Epithelial cell of esophagus (primary cell): ENCODE data around the gene TBC1D3B.
"Not testable (repeated sequence)": the region's sequence is repeated elsewhere in the genome, so short reads cannot be mapped to it uniquely, and the experiment has no call there.

Experiments used
- DNase-seq: peaks from one replicate; pipeline ENCODE4 v3.0.0; 2010; ENCODE audit warnings: low read depth
- H3K4me3 ChIP-seq: 2 replicates; pipeline ENCODE4 v1.5.1; 2011; ENCODE audit warnings: mild to moderate bottlenecking, low read length, control low read depth
- TF ChIP-seq, protein P1 (sequence below): IDR thresholded peaks from 2 replicates; pipeline ENCODE4 v1.5.1; 2011; ENCODE audit warnings: low read depth, mild to moderate bottlenecking, low read length, control low read depth, inconsistent platforms; ENCODE audit not compliant: insufficient read depth; ENCODE audit errors: missing control alignments

The TBC1D3B gene

DNA sequence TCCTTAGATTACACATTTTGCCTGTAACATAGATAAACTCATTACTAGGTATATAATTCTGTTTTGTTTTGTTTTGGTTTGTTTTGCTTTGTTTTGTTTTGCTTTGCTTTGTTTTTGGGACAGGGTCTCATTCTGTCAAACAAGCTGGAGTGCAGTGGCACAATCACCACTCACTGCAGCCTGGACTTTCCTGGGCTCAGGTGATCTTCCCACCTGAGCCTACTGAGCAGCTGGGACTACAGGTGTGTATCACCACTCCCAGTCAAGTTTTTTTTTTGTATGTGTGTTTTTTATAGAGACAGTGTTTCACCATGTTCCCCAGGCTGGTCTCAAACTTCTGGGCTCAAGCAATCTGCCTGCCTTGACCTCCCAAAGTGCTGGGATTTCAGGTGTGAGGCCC is 33.1 kb upstream of the TBC1D3B start:
- no peak for DNase-seq
- no peak overlapping the region for H3K4me3 ChIP-seq
- TF ChIP-seq, protein P1, sequence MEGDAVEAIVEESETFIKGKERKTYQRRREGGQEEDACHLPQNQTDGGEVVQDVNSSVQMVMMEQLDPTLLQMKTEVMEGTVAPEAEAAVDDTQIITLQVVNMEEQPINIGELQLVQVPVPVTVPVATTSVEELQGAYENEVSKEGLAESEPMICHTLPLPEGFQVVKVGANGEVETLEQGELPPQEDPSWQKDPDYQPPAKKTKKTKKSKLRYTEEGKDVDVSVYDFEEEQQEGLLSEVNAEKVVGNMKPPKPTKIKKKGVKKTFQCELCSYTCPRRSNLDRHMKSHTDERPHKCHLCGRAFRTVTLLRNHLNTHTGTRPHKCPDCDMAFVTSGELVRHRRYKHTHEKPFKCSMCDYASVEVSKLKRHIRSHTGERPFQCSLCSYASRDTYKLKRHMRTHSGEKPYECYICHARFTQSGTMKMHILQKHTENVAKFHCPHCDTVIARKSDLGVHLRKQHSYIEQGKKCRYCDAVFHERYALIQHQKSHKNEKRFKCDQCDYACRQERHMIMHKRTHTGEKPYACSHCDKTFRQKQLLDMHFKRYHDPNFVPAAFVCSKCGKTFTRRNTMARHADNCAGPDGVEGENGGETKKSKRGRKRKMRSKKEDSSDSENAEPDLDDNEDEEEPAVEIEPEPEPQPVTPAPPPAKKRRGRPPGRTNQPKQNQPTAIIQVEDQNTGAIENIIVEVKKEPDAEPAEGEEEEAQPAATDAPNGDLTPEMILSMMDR: no peak

DNA sequence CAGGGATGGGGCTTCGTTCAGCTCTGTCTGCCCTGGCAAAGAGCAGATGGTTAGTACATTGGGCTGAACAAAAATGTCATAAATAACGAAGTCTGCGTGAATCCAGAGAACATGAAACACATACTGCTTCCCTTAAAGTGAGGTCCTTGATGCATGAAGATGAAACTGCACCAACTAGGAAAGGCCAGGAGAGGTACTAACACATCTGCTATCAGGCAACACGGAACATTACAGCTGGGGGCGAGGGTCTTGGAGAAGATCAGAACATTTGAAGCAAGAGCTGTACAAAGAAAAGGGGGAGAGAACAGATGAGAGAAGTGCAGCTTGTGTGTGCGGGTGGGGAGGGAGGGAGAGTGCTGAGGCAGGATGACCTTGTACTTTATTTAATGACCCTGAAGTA is 30.9 kb upstream of the TBC1D3B start:
- not testable (repeated sequence) for DNase-seq, H3K4me3 ChIP-seq

DNA sequence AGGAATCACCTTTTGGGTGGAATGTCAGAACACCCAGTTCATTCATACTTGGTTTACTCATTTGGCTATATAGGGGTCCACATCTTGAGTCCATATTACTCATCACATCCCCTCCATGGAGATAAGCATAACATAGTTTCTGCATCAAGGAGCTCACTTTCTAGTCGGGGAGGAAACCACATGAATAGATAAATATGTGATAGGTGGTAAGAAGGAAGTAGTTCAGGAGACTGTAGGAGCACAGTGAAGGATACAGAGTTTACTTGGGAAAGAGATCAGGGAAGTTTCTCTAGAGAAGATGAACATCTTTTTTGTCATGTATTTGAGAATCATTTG is 30.0 kb upstream of the TBC1D3B start:
- H3K4me3 ChIP-seq, DNase-seq: not testable (repeated sequence)

DNA sequence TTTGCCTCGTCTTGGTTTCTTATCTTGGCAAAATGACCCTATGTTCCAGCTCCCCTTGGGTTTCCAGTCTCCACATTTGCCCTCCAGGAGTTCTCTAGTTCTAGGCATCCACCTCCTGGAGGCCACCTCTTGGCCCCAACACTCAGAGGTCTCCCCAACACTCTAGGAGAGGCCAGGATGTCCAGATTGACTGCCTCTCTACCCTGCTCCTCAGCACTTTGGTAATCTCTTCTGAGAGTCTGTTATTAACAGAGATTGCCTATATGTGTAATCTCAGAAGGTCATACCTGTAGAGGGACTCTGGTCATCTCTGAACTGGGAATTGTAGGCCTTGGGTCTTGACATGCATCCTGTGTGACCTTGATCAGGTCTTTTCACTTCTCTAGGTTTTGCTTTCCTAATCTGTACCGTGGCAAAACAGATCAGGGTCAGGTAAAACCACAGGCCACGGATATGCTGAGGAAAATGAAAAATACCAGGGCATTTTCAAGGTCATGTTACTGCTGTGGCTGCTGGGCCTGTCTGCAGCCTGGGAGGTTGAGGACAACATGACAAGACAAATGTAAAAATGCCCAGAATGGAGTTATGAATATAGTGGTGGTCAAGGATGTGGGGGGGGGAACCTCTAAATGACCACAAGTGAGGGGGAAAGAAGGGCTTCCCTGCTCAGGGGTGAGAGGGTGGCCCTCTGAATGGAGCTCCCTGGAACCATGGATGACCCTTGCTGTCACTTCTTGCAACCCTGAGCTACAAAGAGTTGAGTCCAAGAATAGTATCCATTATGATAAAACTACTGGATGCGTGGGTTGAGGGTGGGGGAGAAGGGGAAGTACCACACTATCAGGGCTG is 29.4 kb upstream of the TBC1D3B start:
- TF ChIP-seq, protein P1: no peak
- H3K4me3 ChIP-seq: no peak overlapping the region
- no peak for DNase-seq

GRCh38 chr17:36204724-36205500 is 28.5 kb upstream of the TBC1D3B start:
- no peak for DNase-seq
- TF ChIP-seq, protein P1: no peak
- H3K4me3 ChIP-seq: no peak overlapping the region

GRCh38 chr17:36203335-36203734 is 26.9 kb upstream of the TBC1D3B start:
- no peak overlapping the region for H3K4me3 ChIP-seq
- TF ChIP-seq, protein P1: no peak
- DNase-seq: no peak

- not testable (repeated sequence) for H3K4me3 ChIP-seq, DNase-seq
Observed at GRCh38 chr17:36201506-36201905, 25.1 kb upstream of the TBC1D3B start.

- DNase-seq, H3K4me3 ChIP-seq: not testable (repeated sequence)
Observed at GRCh38 chr17:36201102-36201501, 24.7 kb upstream of the TBC1D3B start.

DNA sequence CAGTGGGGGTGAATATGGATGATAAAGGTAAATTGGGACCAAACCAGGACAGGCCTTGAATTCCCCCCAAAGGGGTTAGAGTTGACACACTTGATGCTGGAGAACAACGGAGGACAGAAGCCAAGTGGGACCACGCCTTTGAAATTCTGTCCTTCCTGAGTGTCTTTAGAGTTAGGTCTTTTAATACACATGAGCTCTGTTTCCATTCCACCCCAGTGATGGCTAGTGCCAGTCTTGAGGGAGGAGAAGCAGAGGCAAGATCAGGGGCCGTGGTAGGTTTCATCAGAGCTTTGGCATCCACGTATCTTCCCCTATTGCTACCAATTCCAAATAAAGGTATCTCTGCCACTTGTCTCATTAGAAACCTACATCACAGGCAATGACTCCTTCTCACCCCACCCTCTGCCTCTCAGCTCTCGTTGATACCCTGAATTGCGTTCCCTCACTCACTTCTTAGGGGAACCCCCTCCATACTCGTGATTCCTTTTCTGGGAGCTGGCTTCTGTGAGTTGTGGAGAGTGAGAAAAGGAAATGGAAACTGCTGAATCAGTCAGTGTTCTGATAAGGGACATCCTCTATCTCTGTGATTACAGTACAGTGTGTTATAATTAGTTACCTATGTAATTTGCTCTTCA is 22.5 kb upstream of the TBC1D3B start:
- TF ChIP-seq, protein P1: no peak
- DNase-seq: no peak
- H3K4me3 ChIP-seq: no peak overlapping the region
